Activated CD4-positive, alpha-beta T cell treated with anti-CD3 and anti-CD28 coated beads for 36 hours (primary cell): ENCODE measurements around the gene CAPZA1. TPM values are rescaled to one million over a fixed set of nuclear protein-coding genes. Genes with fewer than 3 reads are reported as not detected.
"Not testable (repeated sequence)": the region's sequence is repeated elsewhere in the genome, so short reads cannot be mapped to it uniquely, and the experiment has no call there.

Experiments
- ATAC-seq: fragments of 200-7000 bp; cut with Tn5 transposase; one replicate; pipeline ENCODE4 v1.10.0; 2021; ENCODE audit warnings: mild to moderate bottlenecking, moderate library complexity
- CTCF ChIA-PET: fragments of 350-600 bp; sonication (Branson Sonifier 250); formaldehyde crosslinking; loops from one replicate; lab custom pipeline; 2021; ENCODE audit warnings: antibody characterized with exemption; lab: Charles Lee
- POLR2A ChIA-PET: fragments of 350-600 bp; sonication (Branson Sonifier 250); formaldehyde crosslinking; loops from one replicate; lab custom pipeline; 2021; ENCODE audit warnings: antibody characterized with exemption, inconsistent platforms; lab: Charles Lee
- DNase-seq: peaks from one replicate; pipeline ENCODE4 v3.0.0-alpha.2; 2020
- H3K27ac Mint-ChIP-seq: one replicate; pipeline ENCODE4 v1.8.0; 2021; ENCODE audit warnings: mixed read lengths
- H3K27me3 Mint-ChIP-seq: one replicate; pipeline ENCODE4 v1.8.0; 2021; ENCODE audit warnings: mixed read lengths
- H3K36me3 Mint-ChIP-seq: one replicate; pipeline ENCODE4 v1.8.0; 2021; ENCODE audit warnings: low read depth, mixed read lengths
- H3K4me1 Mint-ChIP-seq: one replicate; pipeline ENCODE4 v1.8.0; 2021; ENCODE audit warnings: mixed read lengths
- H3K4me3 Mint-ChIP-seq: one replicate; pipeline ENCODE4 v1.8.0; 2021; ENCODE audit warnings: mild to moderate bottlenecking, moderate library complexity, mixed read lengths
- H3K9me3 Mint-ChIP-seq: one replicate; pipeline ENCODE4 v1.8.0; 2021; ENCODE audit warnings: low read depth, mixed read lengths
- intact Hi-C, 2 experiments: fragments of 100-400 bp; cut with DNase I in 1 of 2; cut with micrococcal nuclease in 1 of 2; formaldehyde crosslinking; loops; one replicate each; pipeline versions ENCODE4 v1.14.2 to v1.15.1; 2022 to 2024; cut with DNase I, micrococcal nuclease
- total RNA-seq, 2 experiments: library from RNA; stranded (reverse); gene quantifications; one replicate each; pipeline ENCODE4 v1.2.3, GENCODE V29; 2021

The CAPZA1 gene
- total RNA-seq, 2 experiments from 2014 or later = 251 to 302 TPM

DNA sequence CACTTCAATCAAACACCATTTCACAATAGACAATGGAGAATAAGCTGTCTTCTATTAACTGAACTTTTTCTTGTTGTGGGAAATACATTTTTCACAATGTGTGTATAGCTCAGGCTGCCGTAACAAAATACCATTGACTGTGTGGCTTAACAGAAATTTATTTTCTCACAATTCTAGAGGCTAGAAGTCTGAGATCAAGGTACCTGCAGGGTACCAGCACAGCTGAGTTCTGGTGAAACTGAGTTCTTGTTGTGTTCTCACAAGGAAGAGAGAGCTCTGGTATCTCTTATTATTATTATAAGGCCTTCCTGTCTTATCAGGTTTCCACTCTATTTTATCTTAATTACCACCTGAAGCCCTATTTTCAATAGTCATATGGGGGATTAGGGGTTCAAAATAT, 16.1 kb upstream of the CAPZA1 start:
- Mint-ChIP-seq H3K27me3 (no peaks in the 10 kb centered on the region), H3K9me3 (no peaks in the 10 kb centered on the region), H3K4me1 (peaks cover 8% of the 10 kb centered on the region), H3K36me3 (peaks cover 22% of the 10 kb centered on the region), H3K27ac (no peak overlapping the region), H3K4me3 (no peak overlapping the region)
- no peak for DNase-seq
- intact Hi-C loops = no loop called here
- ChIA-PET POLR2A (interaction anchor here (1.1 kb wide), 1 partner anchor 14 kb away, joined by 3 read pairs; no protein-coding TSS in a partner anchor), CTCF (interaction anchor here (0.8 kb wide), 1 partner anchor 252 kb away, joined by 3 read pairs; no protein-coding TSS in a partner anchor)
- ATAC-seq = no peak

DNA sequence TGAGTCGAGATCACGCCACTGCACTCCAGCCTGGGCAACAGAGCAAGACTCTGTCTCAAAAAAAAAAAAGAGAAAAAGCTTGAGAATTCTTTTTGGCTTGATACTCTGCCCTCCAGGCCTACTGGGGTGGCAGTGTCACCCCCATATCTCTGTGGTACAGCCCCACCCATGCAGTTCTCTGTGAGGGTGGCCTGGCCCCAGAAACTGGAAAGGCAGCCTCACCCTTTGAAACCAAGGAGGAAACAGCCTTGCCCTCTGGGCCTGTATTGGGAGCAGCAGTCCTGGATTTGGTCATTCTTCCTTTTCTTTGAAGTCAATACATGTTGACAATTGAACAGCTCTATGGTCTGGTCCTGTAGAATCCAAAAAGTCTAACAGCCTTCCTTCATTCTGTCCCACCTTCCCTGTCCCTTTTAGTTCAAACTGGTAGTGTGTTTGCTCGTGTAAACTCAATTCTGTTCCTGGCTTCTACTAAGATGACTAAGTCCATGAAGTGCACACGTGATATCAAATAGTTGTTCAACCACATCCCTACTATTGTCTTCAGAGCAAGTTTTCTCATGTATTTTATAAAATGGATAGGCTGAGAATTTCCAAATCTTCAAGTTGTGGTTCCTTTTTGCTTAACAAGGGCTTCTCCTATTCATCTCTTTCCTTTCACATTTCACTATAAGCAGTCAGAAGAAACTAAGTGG, 13.9 kb upstream of the CAPZA1 start:
- H3K36me3 Mint-ChIP-seq = peaks cover 25% of the 10 kb centered on the region
- intact Hi-C loops = no loop called here
- ChIA-PET POLR2A (interaction anchor here (0.5 kb wide), 1 partner anchor 238 kb away, joined by 4 read pairs; no protein-coding TSS in a partner anchor), CTCF (interaction anchor here (1.0 kb wide), 1 partner anchor 104 kb away, joined by 3 read pairs; no protein-coding TSS in a partner anchor)
- no peaks in the 10 kb centered on the region for H3K9me3 Mint-ChIP-seq
- H3K27ac Mint-ChIP-seq = peak overlapping the region; percentile 13
- ATAC-seq (peak; percentile 71), DNase-seq (no peak)
- H3K4me3 Mint-ChIP-seq = no peak overlapping the region
- no peaks in the 10 kb centered on the region for H3K27me3 Mint-ChIP-seq
- peaks cover 8% of the 10 kb centered on the region for H3K4me1 Mint-ChIP-seq

DNA sequence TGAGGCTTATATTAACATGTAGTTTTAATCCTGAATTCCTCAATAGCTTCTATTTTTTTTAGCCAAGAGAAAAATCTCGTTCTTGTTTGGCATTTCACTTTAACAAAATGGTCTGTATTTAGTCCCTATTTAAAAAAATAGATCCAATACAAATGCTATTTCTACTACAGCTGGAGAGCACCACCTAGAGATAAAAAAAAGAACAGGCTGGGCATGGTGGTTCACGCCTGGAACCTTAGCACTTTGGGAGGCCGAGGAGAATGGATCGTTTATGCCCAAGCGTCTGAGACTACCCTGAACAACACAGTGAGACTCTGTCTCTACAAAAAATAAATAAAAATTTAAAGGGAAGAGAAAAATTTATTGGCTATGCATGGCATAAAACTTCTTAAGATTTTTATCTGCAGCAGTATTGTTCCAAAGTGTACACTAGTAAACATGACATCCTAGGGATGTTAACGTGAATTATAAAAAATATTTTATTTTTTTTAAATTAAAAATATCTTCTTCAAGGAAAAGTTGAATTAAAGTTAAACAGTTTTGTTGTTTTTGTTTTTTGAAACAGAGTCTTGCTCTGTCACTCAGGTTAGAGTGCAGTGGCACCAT, 5.1 kb upstream of the CAPZA1 start:
- Mint-ChIP-seq H3K9me3 (no peaks in the 10 kb centered on the region), H3K36me3 (peaks cover 19% of the 10 kb centered on the region), H3K27me3 (no peaks in the 10 kb centered on the region), H3K4me1 (peaks cover 9% of the 10 kb centered on the region), H3K4me3 (no peak overlapping the region), H3K27ac (no peak overlapping the region)
- intact Hi-C loops = loop anchor here (1.0 to 5.0 kb wide), 8 partner anchors 112 to 1652 kb away; partner anchors contain the start of genes ATP5PB (in 1 of the 2), CEPT1 (in 1 of the 2), DRAM2 (in 1 of the 2) and LRIF1 (in 1 of the 2)
- CTCF ChIA-PET = interaction anchor here (0.7 to 3.7 kb wide), 9 partner anchors 25 to 321 kb away, joined by 3 to 16 read pairs (median 5); partner anchors contain the start of genes PPM1J and RHOC
- POLR2A ChIA-PET = no interaction called here
- DNase-seq (peak; percentile 33), ATAC-seq (no peak)

DNA sequence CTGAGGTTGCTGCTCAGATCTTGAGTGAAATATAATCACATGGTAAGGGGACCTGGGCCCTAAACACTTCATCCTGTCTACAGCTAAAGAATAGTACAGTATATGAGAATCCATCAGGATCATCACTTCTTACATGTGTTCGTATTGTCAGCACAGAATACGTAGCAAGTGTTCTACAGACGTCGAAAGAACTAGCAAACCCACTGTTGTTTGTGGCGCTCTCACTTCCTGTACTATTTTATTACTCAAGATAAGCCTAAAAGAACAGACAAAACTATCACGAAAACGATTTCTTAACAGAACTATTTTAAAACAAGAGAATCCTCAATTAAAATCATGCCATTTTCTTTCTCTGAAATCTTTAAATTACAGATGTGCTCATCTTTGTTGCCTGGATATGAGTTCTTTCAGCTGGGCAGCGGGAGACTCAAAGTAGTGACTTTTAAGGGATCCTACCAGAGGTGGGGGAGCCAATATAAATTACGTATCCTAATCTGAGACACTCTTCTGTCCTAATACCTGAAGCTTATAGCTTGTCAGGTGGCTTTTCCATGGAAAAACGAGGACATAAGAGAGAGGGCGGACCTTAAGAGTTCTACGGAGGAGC, 1.4 kb upstream of the CAPZA1 start:
- Mint-ChIP-seq H3K27me3 (no peaks in the 10 kb centered on the region), H3K4me3 (peak overlapping the region; percentile 99), H3K36me3 (peaks cover 32% of the 10 kb centered on the region), H3K9me3 (no peaks in the 10 kb centered on the region), H3K27ac (peak overlapping the region; percentile 100), H3K4me1 (peaks cover 25% of the 10 kb centered on the region)
- ChIA-PET POLR2A (interaction anchor here (0.6 to 0.9 kb wide), 6 partner anchors 14 to 224 kb away, joined by 3 to 6 read pairs (median 4); no protein-coding TSS in a partner anchor), CTCF (interaction anchor here (0.7 to 1.9 kb wide), 7 partner anchors 10 to 227 kb away, joined by 3 to 7 read pairs (median 4); no protein-coding TSS in a partner anchor)
- intact Hi-C loops = loop anchor here (1.0 to 5.0 kb wide), 14 partner anchors 49 to 1656 kb away; partner anchors contain the start of genes SLC16A1 (in 2 of the 2), ATP5PB (in 1 of the 2), CEPT1 (in 1 of the 2) and CTTNBP2NL (in 1 of the 2)
- ATAC-seq (peak; percentile 34), DNase-seq (peak; percentile 29)

DNA sequence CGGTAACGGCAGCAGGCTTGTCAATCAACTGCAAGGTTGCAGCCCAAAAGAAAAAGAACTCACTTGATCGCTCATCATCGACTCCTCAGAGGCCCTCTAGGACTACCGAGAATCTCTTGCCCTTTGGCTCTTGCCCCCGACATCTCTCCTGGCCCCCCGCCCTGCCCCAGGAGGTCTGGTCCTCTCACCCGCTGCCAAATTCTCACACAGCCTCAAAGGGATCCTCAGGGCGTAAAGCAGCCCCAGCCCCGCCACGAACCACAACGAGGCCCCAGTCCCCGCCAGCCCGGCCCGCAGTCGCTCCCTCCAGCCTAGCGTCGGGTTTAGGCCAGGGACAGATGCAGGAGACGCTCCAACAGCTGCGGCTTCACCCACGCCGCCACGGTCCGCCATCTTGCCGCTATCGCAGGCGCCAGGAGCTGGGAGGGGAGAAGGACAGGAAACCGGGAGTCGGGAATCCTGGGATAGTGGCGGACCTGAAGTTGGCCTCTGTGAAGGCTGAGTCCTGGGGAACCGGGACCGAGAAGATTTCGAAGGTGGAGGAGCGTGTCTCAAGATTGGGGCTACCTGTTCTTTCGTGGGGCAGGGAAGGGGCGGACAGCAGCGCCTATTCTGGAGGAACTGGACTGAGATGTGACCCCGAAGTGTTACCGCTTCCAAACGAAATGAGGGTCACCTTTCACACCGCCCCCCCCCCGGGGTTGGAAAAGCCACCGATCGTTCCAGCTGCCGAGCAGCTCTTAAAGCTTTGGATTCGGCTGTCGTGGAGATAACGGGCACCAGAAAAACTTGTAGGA, 713 bp upstream of the CAPZA1 start, which contains the start of gene ST7L:
Gene ST7L, minus strand, starts transcription at position 421 of the 797 bp plus-strand sequence. Its CDS starts 28 bp downstream, at position 393.
- ATAC-seq = peak; percentile 18
- peaks cover 27% of the 10 kb centered on the region for H3K4me1 Mint-ChIP-seq
- intact Hi-C loops = loop anchor here (1.0 to 5.0 kb wide), 17 partner anchors 48 to 1657 kb away; partner anchors contain the start of genes MOV10 (in 2 of the 2), SLC16A1 (in 2 of the 2), ATP5PB (in 1 of the 2) and CEPT1 (in 1 of the 2)
- H3K36me3 Mint-ChIP-seq = peaks cover 34% of the 10 kb centered on the region
- ChIA-PET CTCF (interaction anchor here (0.9 to 1.9 kb wide), 3 partner anchors 11 to 94 kb away, joined by 3 to 5 read pairs (median 4); no protein-coding TSS in a partner anchor), POLR2A (interaction anchor here (0.6 to 0.9 kb wide), 3 partner anchors 19 to 54 kb away, joined by 4 to 6 read pairs (median 4); no protein-coding TSS in a partner anchor)
- peak; percentile 76 for DNase-seq
- H3K27me3 Mint-ChIP-seq = no peaks in the 10 kb centered on the region
- H3K27ac Mint-ChIP-seq = peak within 1 kb of the TSS; percentile 100
- no peaks in the 10 kb centered on the region for H3K9me3 Mint-ChIP-seq
- H3K4me3 Mint-ChIP-seq = peak within 1 kb of the TSS; percentile 99

DNA sequence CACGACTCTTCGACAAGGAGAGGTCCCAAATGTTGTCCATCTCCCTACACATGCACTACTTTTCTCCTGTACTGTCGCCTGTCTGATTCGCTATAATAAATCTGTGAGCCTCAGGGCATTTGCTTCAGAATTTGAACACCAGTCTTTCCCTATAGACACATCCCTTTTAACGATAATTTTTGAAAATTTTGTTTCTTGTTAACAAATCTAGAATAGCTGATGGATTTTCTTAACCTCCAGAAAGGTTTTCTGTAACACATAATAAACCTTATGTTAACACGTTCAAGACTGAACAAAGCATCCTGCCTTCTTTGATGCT, 704 bp downstream of the CAPZA1 start:
- ChIA-PET POLR2A (no interaction called here), CTCF (no interaction called here)
- H3K9me3 Mint-ChIP-seq = no peaks in the 10 kb centered on the region
- ATAC-seq (no peak), DNase-seq (no peak)
- intact Hi-C loops = loop anchor here (2.0 to 10.0 kb wide), 4 partner anchors 16 to 1948 kb away; partner anchors contain the start of genes CD53 (in 1 of the 2), KCNA3 (in 1 of the 2) and LRIG2 (in 1 of the 2)
- H3K36me3 Mint-ChIP-seq = peaks cover 44% of the 10 kb centered on the region
- no peaks in the 10 kb centered on the region for H3K27me3 Mint-ChIP-seq
- peak overlapping the region; percentile 100 for H3K27ac Mint-ChIP-seq
- peaks cover 40% of the 10 kb centered on the region for H3K4me1 Mint-ChIP-seq
- H3K4me3 Mint-ChIP-seq = peak overlapping the region; percentile 99

DNA sequence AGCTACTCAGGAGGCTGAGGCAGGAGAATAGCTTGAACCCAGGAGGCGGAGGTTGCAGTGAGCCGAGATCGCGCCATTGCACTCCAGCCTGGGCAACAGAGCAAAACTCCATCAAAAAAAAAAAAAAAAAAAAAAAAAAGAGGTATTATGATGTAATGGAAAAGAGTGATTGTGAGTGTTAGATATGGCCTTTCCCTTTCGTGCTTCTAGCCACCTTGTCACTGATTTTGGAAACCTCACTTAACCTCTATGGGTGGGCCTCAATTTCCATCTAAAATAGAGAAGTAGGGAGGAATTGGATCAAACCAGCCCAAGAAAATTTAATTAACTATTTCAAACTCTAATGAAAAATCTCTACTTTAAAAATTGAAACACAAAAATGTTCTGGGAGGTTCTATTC, 4.9 kb downstream of the CAPZA1 start:
- intact Hi-C loops = loop anchor here (1.0 to 10.0 kb wide), 4 partner anchors 43 to 1952 kb away; partner anchors contain the start of genes CD53 (in 1 of the 2), KCNA3 (in 1 of the 2) and LRIG2 (in 1 of the 2)
- CTCF ChIA-PET, DNase-seq, H3K27me3 Mint-ChIP-seq, ATAC-seq, H3K9me3 Mint-ChIP-seq, POLR2A ChIA-PET: not testable (repeated sequence)
- Mint-ChIP-seq H3K36me3 (peaks cover 71% of the 10 kb centered on the region), H3K4me3 (peak overlapping the region; percentile 17), H3K4me1 (peaks cover 67% of the 10 kb centered on the region), H3K27ac (peak overlapping the region; percentile 82)

DNA sequence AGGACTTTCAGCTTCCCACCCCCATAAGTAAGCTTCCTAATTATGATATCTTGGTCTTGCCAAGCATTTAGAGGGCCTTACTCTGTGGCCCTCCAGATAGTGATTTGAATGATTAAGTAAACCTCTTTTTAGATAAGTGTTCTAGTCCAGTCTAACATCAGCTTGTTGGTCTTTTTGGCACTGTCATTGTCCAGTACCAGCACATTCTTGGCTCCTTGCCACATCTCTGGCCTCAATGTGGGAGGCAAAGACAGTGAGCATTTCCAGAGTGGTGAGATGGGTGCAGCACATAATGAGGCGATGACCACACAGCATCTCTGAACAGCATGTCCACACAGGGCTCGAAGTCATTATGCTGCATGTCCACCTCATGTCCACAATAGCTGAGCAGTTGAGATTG, 6.1 kb downstream of the CAPZA1 start:
- no peak for DNase-seq
- Mint-ChIP-seq H3K4me1 (peaks cover 75% of the 10 kb centered on the region), H3K4me3 (no peak overlapping the region), H3K27me3 (no peaks in the 10 kb centered on the region), H3K36me3 (peaks cover 70% of the 10 kb centered on the region), H3K27ac (peak overlapping the region; percentile 82), H3K9me3 (no peaks in the 10 kb centered on the region)
- intact Hi-C loops = loop anchor here in 1 of 2 experiments (10.0 kb wide), 1 partner anchor 1751 kb away; the partner anchor contains the start of gene CD53
- ChIA-PET CTCF (interaction anchor here (0.9 kb wide), 1 partner anchor 12 kb away, joined by 3 read pairs; no protein-coding TSS in a partner anchor), POLR2A (no interaction called here)
- no peak for ATAC-seq

DNA sequence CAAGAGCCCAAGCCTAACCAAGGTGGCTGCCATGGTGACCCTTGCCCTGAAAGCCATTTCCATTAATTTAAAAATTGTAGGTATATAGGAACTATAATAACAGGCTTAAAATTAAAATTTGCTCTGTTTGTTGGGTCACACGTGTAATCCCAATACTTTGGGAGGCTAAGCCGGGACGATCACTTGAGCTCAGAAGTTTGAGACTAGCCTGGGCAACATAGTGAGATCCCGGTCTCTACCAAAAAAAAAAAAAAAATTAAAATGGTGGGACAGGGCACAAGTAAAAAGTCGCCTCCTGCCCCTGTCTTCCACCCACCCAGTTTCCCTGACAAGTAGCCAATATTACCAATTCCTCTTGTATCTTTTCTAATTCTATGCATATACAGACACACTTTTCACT, 6.6 kb downstream of the CAPZA1 start:
- Mint-ChIP-seq H3K4me3 (no peak overlapping the region), H3K4me1 (peaks cover 77% of the 10 kb centered on the region), H3K27ac (no peak overlapping the region), H3K36me3 (peaks cover 71% of the 10 kb centered on the region), H3K9me3 (no peaks in the 10 kb centered on the region), H3K27me3 (no peaks in the 10 kb centered on the region)
- ChIA-PET POLR2A (no interaction called here), CTCF (no interaction called here)
- no peak for ATAC-seq
- intact Hi-C loops = loop anchor here in 1 of 2 experiments (10.0 kb wide), 1 partner anchor 1751 kb away; the partner anchor contains the start of gene CD53
- DNase-seq = no peak

DNA sequence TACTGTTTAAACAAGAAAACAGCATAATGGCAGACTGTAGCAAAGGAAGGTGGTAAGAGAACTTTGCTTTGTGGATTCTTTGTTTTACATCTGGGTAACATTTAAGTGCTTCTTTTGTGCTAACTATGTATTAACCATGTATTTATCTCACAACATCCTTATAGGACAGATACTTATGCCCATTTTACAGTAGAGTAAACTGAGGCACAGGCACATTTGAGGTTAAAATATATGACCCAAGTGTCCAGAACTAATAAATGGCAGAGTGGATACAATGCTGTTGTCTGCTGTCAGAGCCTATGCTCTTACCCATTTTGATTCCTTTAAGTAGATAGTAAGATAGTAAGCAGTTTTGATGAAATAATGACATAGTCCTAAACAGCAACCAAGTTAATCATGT, 7.3 kb downstream of the CAPZA1 start:
- POLR2A ChIA-PET = no interaction called here
- DNase-seq (no peak), ATAC-seq (no peak)
- CTCF ChIA-PET = no interaction called here
- Mint-ChIP-seq H3K27ac (peak overlapping the region; percentile 12), H3K4me3 (no peak overlapping the region), H3K36me3 (peaks cover 72% of the 10 kb centered on the region), H3K4me1 (peaks cover 81% of the 10 kb centered on the region), H3K27me3 (no peaks in the 10 kb centered on the region), H3K9me3 (no peaks in the 10 kb centered on the region)
- intact Hi-C loops = loop anchor here in 1 of 2 experiments (10.0 kb wide), 1 partner anchor 1752 kb away; the partner anchor contains the start of gene CD53
